ENCODE measurements around the gene GRIP2.
"Not testable (repeated sequence)": the region's sequence is repeated elsewhere in the genome, so short reads cannot be mapped to it uniquely, and the experiment has no call there.

Gene GRIP2

GRCh38 chr3:14522129-14522691 lies 17.9 kb downstream of the GRIP2 start:
- no peak for DNase-seq

GRCh38 chr3:14521611-14522010 lies 18.5 kb downstream of the GRIP2 start:
- no peak for DNase-seq

GRCh38 chr3:14520967-14521366 lies 19.2 kb downstream of the GRIP2 start:
- no peak for DNase-seq

- no peak for DNase-seq
These were observed 20.0 kb downstream of the GRIP2 start for GRCh38 chr3:14520149-14520548.

GRCh38 chr3:14519406-14519805 lies 20.7 kb downstream of the GRIP2 start:
- DNase-seq: no peak

GRCh38 chr3:14518893-14519292 lies 21.2 kb downstream of the GRIP2 start:
- DNase-seq: no peak

- no peak for DNase-seq
These were observed 21.7 kb downstream of the GRIP2 start for GRCh38 chr3:14518432-14518802.

GRCh38 chr3:14517601-14518431 lies 22.3 kb downstream of the GRIP2 start:
- no peak for DNase-seq

GRCh38 chr3:14516738-14517345 lies 23.3 kb downstream of the GRIP2 start:
- DNase-seq: no peak

- not testable (repeated sequence) for DNase-seq
These were observed 24.6 kb downstream of the GRIP2 start for GRCh38 chr3:14515526-14515925.

GRCh38 chr3:14514323-14514720 lies 25.8 kb downstream of the GRIP2 start:
- no peak for DNase-seq

GRCh38 chr3:14513566-14514322 lies 26.4 kb downstream of the GRIP2 start:
- no peak for DNase-seq

- no peak for DNase-seq
These were observed 27.2 kb downstream of the GRIP2 start for GRCh38 chr3:14512942-14513327.

- no peak for DNase-seq
These were observed 27.7 kb downstream of the GRIP2 start for GRCh38 chr3:14512281-14512941.

- no peak for DNase-seq
These were observed 28.4 kb downstream of the GRIP2 start for GRCh38 chr3:14511623-14512280.

- no peak for DNase-seq
These were observed 29.1 kb downstream of the GRIP2 start for GRCh38 chr3:14510838-14511622.

GRCh38 chr3:14509796-14510100 lies 30.4 kb downstream of the GRIP2 start:
- DNase-seq: no peak

- DNase-seq: peak in 31 of 56 donors; percentile 5 to 69 (median 19)
These were observed 31.0 kb downstream of the GRIP2 start for GRCh38 chr3:14508966-14509795.

GRCh38 chr3:14508505-14508819 lies 31.7 kb downstream of the GRIP2 start:
- no peak for DNase-seq
